GM19467 (cell line): ENCODE measurements around the gene C1QTNF12.
A peak's percentile ranks its signal among the peaks of the same experiment; 100 is the strongest.

Source experiments
- ATAC-seq: cut with Tn5 transposase; IDR thresholded peaks from one replicate; pipeline ENCODE4 v1.9.1; 2021; ENCODE audit warnings: mild to moderate bottlenecking, moderate library complexity; ENCODE audit not compliant: unreplicated experiment

Gene C1QTNF12

DNA sequence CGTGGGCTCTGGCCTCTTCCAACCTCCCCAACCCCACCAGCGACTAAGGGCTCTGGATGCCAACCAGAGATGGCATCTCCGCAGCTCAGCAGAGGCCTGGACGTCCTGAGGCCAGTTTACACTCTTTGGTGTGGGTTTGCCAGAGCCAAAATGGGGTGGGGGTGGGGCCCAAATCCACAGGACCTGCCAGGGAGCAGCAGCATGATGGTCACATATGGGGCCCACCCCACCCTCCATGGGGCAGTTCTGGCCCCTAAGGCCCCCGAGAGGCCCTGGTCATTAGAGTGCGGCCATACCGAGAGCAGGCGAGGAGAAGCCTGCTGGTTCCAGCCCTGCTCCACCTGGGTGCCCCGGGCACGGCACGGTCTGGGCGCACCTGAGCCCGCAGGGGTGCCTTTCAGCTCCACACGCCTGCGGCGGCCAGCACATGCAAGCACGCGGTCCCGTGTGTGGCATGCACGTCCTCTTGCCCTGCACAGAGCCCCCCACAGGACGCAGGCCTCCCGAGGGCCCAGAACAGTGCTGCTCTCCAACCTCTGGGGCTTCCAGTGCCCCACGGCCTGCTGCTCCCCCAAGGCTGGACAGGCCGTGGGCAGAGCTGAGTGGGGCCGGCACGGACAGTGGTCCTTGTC lies 4.8 kb downstream of the C1QTNF12 start:
- no peak for ATAC-seq

DNA sequence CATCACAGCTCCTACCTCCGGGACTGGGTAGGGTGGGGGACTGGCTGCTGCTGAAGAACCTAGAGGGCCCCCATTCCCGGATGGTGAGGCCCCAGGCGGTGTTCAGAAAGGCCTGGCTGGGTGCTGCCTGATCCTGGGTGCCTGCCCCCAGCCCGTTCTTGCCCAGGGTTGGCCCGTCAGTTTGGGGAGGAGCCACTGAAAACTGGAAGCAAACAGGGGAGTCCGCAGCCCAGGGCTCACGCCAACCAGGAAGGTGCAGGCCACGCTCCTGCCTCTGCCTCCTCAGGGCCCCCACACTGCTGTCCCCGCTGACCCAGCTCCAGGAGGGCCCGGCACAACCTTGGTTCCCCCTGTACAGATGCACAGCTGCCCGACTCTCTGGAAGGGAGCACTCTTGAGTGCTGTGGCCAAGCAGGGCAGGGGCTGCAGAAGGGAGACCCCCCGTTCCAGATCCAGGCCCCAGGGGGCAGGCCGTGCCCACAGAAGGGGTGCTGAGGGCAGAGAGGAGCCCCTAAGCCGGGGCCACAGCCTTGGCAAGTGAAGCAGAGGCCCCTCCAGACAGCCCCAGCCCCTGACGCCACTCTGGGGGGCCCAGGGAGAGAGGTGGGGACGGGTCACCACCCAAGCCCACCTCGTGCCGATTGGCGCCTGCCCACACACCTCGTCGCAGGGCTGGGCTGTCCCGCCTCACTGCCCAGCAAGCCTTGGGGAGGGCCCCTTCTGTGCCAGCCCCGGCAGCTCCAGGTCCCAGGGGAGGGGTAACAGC lies 5.5 kb downstream of the C1QTNF12 start:
- no peak for ATAC-seq

DNA sequence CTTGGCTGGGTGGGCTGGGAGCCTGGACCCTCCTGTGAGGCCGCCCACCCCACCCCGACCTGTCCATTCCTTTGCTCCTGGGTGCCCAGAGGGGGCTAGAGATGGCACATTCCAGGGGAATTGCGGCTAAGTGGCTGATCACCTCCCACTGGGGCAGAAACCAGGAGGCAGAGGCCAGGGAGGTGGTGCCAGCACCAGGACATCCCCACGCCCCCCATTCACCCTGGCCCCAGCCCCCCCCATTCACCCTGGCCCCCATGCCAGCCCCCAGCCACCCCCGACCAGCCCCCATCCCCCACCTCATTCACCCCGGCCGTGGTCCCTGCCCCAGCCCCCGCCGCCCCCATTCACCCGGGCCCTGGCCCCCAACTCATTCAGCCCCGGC lies 6.2 kb downstream of the C1QTNF12 start:
- no peak for ATAC-seq

DNA sequence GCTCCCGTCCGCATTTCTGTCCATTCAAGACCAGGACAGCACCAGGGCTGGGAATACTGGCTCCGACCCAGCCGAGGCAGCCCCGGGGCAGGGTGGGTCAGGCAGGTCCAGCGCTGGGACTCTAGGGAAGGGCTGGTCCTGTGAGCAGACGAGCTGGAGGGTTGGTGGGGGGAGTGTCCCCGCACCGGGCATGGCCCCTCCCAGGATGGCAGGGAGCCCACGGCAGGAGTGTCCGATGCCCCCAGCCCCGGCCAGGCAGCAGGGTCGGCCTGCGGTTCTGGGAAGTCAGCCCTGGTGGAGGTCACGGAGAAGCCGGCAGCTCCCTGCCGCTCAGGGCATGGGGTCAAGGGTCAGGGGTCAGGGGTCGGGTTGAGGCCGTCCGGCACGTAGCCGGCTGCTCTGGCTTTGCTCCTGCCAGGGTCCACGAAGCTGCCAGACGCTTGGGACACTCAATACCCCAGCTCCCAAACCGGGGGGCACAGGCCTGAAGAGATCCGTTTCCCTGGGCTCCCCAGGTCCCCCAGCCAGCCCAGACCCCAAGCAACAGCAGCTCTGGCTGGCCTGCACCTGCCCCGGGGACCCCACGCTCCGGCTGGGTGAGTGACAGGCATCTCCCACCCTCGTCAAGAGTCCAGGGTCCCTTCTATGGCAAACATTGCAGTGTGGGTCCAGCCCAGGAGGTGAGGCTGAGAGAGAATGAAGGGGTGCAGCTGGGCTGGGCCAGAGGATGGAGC lies 6.7 kb downstream of the C1QTNF12 start:
- ATAC-seq: no peak

- ATAC-seq: no peak
Measured at GRCh38 chr1:1239227-1239613, 7.3 kb downstream of the C1QTNF12 start.

- no peak for ATAC-seq
Measured at GRCh38 chr1:1238702-1239178, 7.8 kb downstream of the C1QTNF12 start.

- no peak for ATAC-seq
Measured at GRCh38 chr1:1237874-1238701, 8.4 kb downstream of the C1QTNF12 start.

GRCh38 chr1:1236945-1237873 lies 9.3 kb downstream of the C1QTNF12 start:
- ATAC-seq: no peak

GRCh38 chr1:1236176-1236763 lies 10.3 kb downstream of the C1QTNF12 start:
- ATAC-seq: no peak

- ATAC-seq: no peak
Measured at GRCh38 chr1:1235016-1235744, 11.3 kb downstream of the C1QTNF12 start.

DNA sequence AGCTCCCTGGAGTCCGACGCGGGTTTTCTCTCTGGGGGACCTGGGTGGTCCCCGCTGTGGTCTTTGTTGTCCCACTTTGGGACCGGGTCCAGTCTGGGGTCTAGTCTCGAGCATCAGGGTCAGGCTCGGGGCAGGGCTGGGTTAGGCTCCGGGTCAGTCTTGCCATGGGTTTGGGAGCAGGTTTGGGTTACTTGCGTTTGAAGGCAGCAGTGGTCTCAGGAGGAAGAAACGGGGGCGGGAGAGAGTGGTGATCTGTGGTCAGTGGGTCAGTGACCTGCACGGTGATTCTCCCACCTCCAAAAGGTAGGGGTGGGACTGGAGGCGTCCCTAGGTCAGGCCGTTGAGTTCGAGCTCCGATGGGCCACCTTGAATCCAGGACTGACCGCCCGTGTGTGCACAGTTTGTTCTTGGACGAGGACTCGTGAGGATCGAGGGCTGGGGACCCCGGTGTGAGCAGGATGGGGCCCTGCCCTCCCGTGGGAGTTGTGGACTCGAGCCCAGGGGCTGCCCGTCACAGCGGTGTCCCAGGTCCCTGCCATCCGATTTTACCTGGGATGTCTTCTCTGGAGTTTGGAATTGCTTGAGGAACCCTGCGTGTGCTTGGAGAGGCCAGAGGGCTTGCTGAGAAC lies 12.2 kb downstream of the C1QTNF12 start:
- ATAC-seq: no peak

- no peak for ATAC-seq
Measured at GRCh38 chr1:1233567-1233892, 13.0 kb downstream of the C1QTNF12 start.

- ATAC-seq: no peak
Measured at GRCh38 chr1:1232796-1233566, 13.5 kb downstream of the C1QTNF12 start.

GRCh38 chr1:1232208-1232795 lies 14.2 kb downstream of the C1QTNF12 start, which contains the start of gene B3GALT6:
TSS of gene B3GALT6 (plus strand) at chr1:1232237. CDS start at chr1:1232279, 42 bp downstream.
- no peak for ATAC-seq

GRCh38 chr1:1231400-1232207 lies 14.9 kb downstream of the C1QTNF12 start, which contains the start of gene SDF4:
TSS of gene SDF4 (minus strand) at chr1:1232001. CDS start at chr1:1228772, 3,229 bp downstream.
- peak; percentile 88 for ATAC-seq

GRCh38 chr1:1230656-1231399 lies 15.7 kb downstream of the C1QTNF12 start:
- ATAC-seq: no peak
